ENCODE results near the gene BDKRB1. TPM values are rescaled to one million over a fixed set of nuclear protein-coding genes. Genes with fewer than 3 reads are reported as not detected.

Gene BDKRB1
- total RNA-seq, 1 experiment from 2014 or later: not detected

GRCh38 chr14:96299441-96299840, 43.4 kb downstream of the BDKRB1 start:
- H2BK20ac ChIP-seq (ENCODE audit: low read depth, low read length, poor library complexity, severe bottlenecking): no peak overlapping the region
- no peaks in the 10 kb centered on the region for H3K79me2 ChIP-seq (ENCODE audit: insufficient read depth, low read length)
- no peaks in the 10 kb centered on the region for H4K20me1 ChIP-seq (ENCODE audit: control insufficient read depth, insufficient read depth, insufficient read length)
- no peak overlapping the region for H3K56ac ChIP-seq (ENCODE audit: insufficient read length, low read depth, low read length)
- no peak overlapping the region for H2AFZ ChIP-seq (ENCODE audit: low read length)
- no peak overlapping the region for H3K23ac ChIP-seq (ENCODE audit: insufficient read length, low read depth, low read length)
- H3K27ac ChIP-seq (ENCODE audit: insufficient read length, low read depth, low read length): no peak overlapping the region
- H3K4me3 Mint-ChIP-seq: no peak overlapping the region
- peaks cover 2 to 7% of the 10 kb centered on the region in 2 experiments; a peak in 1 of 4 replicates for H3K4me1 Mint-ChIP-seq
- H3K4me2 ChIP-seq (ENCODE audit: insufficient read depth, insufficient read length, low read length): no peak overlapping the region
- no peak overlapping the region for H3K18ac ChIP-seq (ENCODE audit: insufficient read length, low read depth, low read length)
- no peaks in the 10 kb centered on the region for H3K79me1 ChIP-seq (ENCODE audit: insufficient read depth, low read depth, low read length, poor library complexity, severe bottlenecking)
- no peak overlapping the region for H2BK5ac ChIP-seq (ENCODE audit: insufficient read length, low read length)
- H3K9ac ChIP-seq (ENCODE audit: extremely low read depth, insufficient read length, low read length): no peak overlapping the region
- no peak overlapping the region for H4K5ac ChIP-seq (ENCODE audit: insufficient read length, low read depth, low read length)
- no peak overlapping the region for H2BK12ac ChIP-seq (ENCODE audit: insufficient read length, low read depth, low read length)
- no peaks in the 10 kb centered on the region for H3K27me3 ChIP-seq (ENCODE audit: insufficient read depth, low read length)
- H3K4ac ChIP-seq (ENCODE audit: low read depth, low read length): no peak overlapping the region
- no peaks in the 10 kb centered on the region for H3K9me3 Mint-ChIP-seq
- H2BK15ac ChIP-seq (ENCODE audit: low read depth, low read length): no peak overlapping the region
- no peak for TF ChIP-seq CTCF (conservative IDR thresholded peaks at IDR 0.05)
- H2AK5ac ChIP-seq (ENCODE audit: insufficient read length, low read length): no peak overlapping the region
- H3K4me1 ChIP-seq (ENCODE audit: insufficient read depth, low read length): no peaks in the 10 kb centered on the region
- no CpG with 5 or more reads among the region's 3 CpGs for WGBS (ENCODE audit: extremely low coverage, insufficient read length, low lambda C conversion rate)
- H3T11ph ChIP-seq (ENCODE audit: low read length): no peak overlapping the region
- H4K91ac ChIP-seq (ENCODE audit: insufficient read length, low read depth, low read length): no peak overlapping the region
- H3K27ac Mint-ChIP-seq: no peak overlapping the region; a peak in 1 of 7 replicates
- H4K8ac ChIP-seq (replicated peaks; ENCODE audit: insufficient read length, low read depth, low read length): no peak overlapping the region
- no peak for DNase-seq
- peaks cover 0 to 3% (median 0%) of the 10 kb centered on the region in 3 experiments; a peak in 2 of 7 replicates for H3K36me3 Mint-ChIP-seq (ENCODE audit: insufficient read depth in 1 of 3, low read depth in 3 of 3)
- no peaks in the 10 kb centered on the region for H3K9me3 ChIP-seq (ENCODE audit: control insufficient read depth, low read depth, low read length)
- H3K27me3 Mint-ChIP-seq (ENCODE audit: low read depth): no peaks in the 10 kb centered on the region
- H3K23me2 ChIP-seq (ENCODE audit: insufficient read length, low read depth, low read length, poor library complexity, severe bottlenecking): no peaks in the 10 kb centered on the region
- no peak overlapping the region for H2BK120ac ChIP-seq (ENCODE audit: low read depth, low read length, poor library complexity, severe bottlenecking)
- H3K14ac ChIP-seq (ENCODE audit: insufficient read depth, low read length): no peak overlapping the region

Data from H9 (cell line).